ENCODE results near the gene METTL13.

METTL13 gene

GRCh38 chr1:171790318-171790717 is 8.9 kb downstream of the METTL13 start:
- TF ChIP-seq CTCF (IDR thresholded peaks at IDR 0.05; ENCODE audit: extremely low read depth, insufficient read depth, missing control alignments): no peak
- DNase-seq (ENCODE audit: low spot score): no peak
- in situ Hi-C loops (cut with MboI; ENCODE audit: low pct_unique_long_range_greater_than_20kb, low sequenced_read_pairs, unreplicated experiment): loop anchor here (10.0 kb wide), 1 partner anchor 194 kb away; no protein-coding TSS in a partner anchor

GRCh38 chr1:171792656-171793369 is 11.4 kb downstream of the METTL13 start:
- TF ChIP-seq CTCF (IDR thresholded peaks at IDR 0.05; ENCODE audit: extremely low read depth, insufficient read depth, missing control alignments): no peak
- DNase-seq (ENCODE audit: low spot score): no peak
- in situ Hi-C loops (cut with MboI; ENCODE audit: low pct_unique_long_range_greater_than_20kb, low sequenced_read_pairs, unreplicated experiment): loop anchor here (10.0 kb wide), 1 partner anchor 192 kb away; no protein-coding TSS in a partner anchor

GRCh38 chr1:171793636-171794035 is 12.2 kb downstream of the METTL13 start:
- DNase-seq (ENCODE audit: low spot score): no peak
- in situ Hi-C loops (cut with MboI; ENCODE audit: low pct_unique_long_range_greater_than_20kb, low sequenced_read_pairs, unreplicated experiment): loop anchor here (10.0 kb wide), 1 partner anchor 191 kb away; no protein-coding TSS in a partner anchor
- no peak for TF ChIP-seq CTCF (IDR thresholded peaks at IDR 0.05; ENCODE audit: extremely low read depth, insufficient read depth, missing control alignments)

GRCh38 chr1:171794085-171794484 is 12.6 kb downstream of the METTL13 start:
- no peak for DNase-seq (ENCODE audit: low spot score)
- no peak for TF ChIP-seq CTCF (IDR thresholded peaks at IDR 0.05; ENCODE audit: extremely low read depth, insufficient read depth, missing control alignments)
- in situ Hi-C loops (cut with MboI; ENCODE audit: low pct_unique_long_range_greater_than_20kb, low sequenced_read_pairs, unreplicated experiment): loop anchor here (10.0 kb wide), 1 partner anchor 191 kb away; no protein-coding TSS in a partner anchor

GRCh38 chr1:171796592-171796991 is 15.1 kb downstream of the METTL13 start:
- no peak for TF ChIP-seq CTCF (IDR thresholded peaks at IDR 0.05; ENCODE audit: extremely low read depth, insufficient read depth, missing control alignments)
- DNase-seq (ENCODE audit: low spot score): no peak
- in situ Hi-C loops (cut with MboI; ENCODE audit: low pct_unique_long_range_greater_than_20kb, low sequenced_read_pairs, unreplicated experiment): loop anchor here (10.0 kb wide), 1 partner anchor 188 kb away; no protein-coding TSS in a partner anchor

GRCh38 chr1:171798311-171798710 is 16.9 kb downstream of the METTL13 start:
- TF ChIP-seq CTCF (IDR thresholded peaks at IDR 0.05; ENCODE audit: extremely low read depth, insufficient read depth, missing control alignments): no peak
- no peak for DNase-seq (ENCODE audit: low spot score)
- in situ Hi-C loops (cut with MboI; ENCODE audit: low pct_unique_long_range_greater_than_20kb, low sequenced_read_pairs, unreplicated experiment): loop anchor here (10.0 kb wide), 1 partner anchor 186 kb away; no protein-coding TSS in a partner anchor
